Upper lobe of right lung (tissue), 1 donor: ENCODE data around the gene EVL. TPM values are rescaled to one million over a fixed set of nuclear protein-coding genes. Genes with fewer than 3 reads are reported as not detected.
A peak's percentile ranks its signal among the peaks of the same experiment; 100 is the strongest.

Experiments used
- ATAC-seq: fragments of 200-7000 bp; cut with Tn5 transposase; one replicate; pipeline ENCODE4 v1.9.1; 2020; ENCODE audit warnings: mild to moderate bottlenecking, moderate library complexity
- DNase-seq: peaks from one replicate; pipeline ENCODE4 v3.0.0-alpha.2; 2020
- H3K27ac ChIP-seq: fragments of 200-600 bp; one replicate; pipeline ENCODE4 v1.8.0; 2022
- H3K27me3 ChIP-seq: fragments of 200-600 bp; one replicate; pipeline ENCODE4 v1.8.0; 2022; ENCODE audit warnings: mild to moderate bottlenecking
- H3K36me3 ChIP-seq: fragments of 200-600 bp; one replicate; pipeline ENCODE4 v1.8.0; 2022
- H3K4me1 ChIP-seq: fragments of 200-600 bp; one replicate; pipeline ENCODE4 v1.8.0; 2022
- H3K4me3 ChIP-seq: fragments of 200-600 bp; one replicate; pipeline ENCODE4 v1.8.0; 2022; ENCODE audit warnings: mild to moderate bottlenecking
- H3K9me3 ChIP-seq: fragments of 200-600 bp; one replicate; pipeline ENCODE4 v1.8.0; 2022
- intact Hi-C: fragments of 100-400 bp; cut with DNase I; formaldehyde crosslinking; loops from one replicate; pipeline ENCODE4 v1.11.0; 2022
- total RNA-seq: library from RNA; stranded (reverse); fragmentation: NEBNext Ultra II Directional; extraction: Animal tissue kit (Norgen Biotek cat#: 25700); gene quantifications from one replicate; pipeline ENCODE4 v1.2.1, GENCODE V29; 2021
- TF ChIP-seq, protein P1 (sequence below): fragments of 200-600 bp; IDR thresholded peaks from one replicate; pipeline ENCODE4 v1.8.0; 2022; ENCODE audit warnings: antibody characterized with exemption
- donor health status: DM: no; HTN: yes; CAD: no; lungs with severe emphysema.

EVL gene
- total RNA-seq, 1 donor from 2014 or later = 206 TPM

DNA sequence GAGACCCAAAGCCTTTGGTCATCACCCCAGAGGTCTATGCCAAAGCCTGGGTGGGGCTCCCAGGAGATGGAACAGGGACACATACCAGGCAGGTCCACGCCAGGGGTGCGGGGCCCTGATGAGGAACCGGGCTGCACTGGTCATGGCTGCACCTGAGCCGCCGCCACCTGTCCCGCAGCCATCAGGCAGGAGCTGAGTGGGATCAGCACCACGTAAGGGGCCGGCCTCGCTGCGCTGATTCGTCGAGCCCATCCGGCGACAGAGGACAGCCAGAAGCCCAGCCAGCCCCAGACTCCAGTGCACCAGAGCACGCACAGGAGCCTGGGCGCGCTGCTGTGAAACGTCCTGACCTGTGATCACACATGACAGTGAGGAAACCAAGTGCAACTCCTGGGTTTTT, 78.3 kb downstream of the EVL start:
- intact Hi-C loops = no loop called here
- no peak overlapping the region for H3K4me3 ChIP-seq
- H3K36me3 ChIP-seq = peaks cover 18% of the 10 kb centered on the region
- H3K27me3 ChIP-seq = no peaks in the 10 kb centered on the region
- H3K27ac ChIP-seq = peak overlapping the region; percentile 79
- no peak for ATAC-seq
- H3K9me3 ChIP-seq = no peaks in the 10 kb centered on the region
- no peak for DNase-seq
- TF ChIP-seq, protein P1, sequence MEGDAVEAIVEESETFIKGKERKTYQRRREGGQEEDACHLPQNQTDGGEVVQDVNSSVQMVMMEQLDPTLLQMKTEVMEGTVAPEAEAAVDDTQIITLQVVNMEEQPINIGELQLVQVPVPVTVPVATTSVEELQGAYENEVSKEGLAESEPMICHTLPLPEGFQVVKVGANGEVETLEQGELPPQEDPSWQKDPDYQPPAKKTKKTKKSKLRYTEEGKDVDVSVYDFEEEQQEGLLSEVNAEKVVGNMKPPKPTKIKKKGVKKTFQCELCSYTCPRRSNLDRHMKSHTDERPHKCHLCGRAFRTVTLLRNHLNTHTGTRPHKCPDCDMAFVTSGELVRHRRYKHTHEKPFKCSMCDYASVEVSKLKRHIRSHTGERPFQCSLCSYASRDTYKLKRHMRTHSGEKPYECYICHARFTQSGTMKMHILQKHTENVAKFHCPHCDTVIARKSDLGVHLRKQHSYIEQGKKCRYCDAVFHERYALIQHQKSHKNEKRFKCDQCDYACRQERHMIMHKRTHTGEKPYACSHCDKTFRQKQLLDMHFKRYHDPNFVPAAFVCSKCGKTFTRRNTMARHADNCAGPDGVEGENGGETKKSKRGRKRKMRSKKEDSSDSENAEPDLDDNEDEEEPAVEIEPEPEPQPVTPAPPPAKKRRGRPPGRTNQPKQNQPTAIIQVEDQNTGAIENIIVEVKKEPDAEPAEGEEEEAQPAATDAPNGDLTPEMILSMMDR = no peak
- H3K4me1 ChIP-seq = peaks cover 49% of the 10 kb centered on the region

DNA sequence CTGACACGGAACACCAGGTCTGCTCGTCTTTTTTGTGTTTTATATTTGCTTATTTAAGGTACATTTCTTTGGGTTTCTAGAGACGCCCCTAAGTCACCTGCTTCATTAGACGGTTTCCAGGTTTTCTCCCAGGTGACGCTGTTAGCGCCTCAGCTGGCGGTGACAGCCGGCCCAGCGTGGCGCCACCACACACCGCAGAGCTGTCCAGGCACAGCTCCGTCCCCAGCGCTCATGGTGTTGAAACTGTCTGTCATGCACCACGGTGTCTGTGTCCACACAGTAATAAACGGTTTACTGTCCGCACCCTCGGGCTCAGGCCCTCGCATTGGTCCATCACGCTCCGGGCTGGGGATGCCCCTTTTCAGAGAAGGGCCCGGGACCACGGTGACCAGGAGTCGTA, 78.7 kb downstream of the EVL start:
- H3K9me3 ChIP-seq = no peaks in the 10 kb centered on the region
- H3K36me3 ChIP-seq = peaks cover 18% of the 10 kb centered on the region
- peaks cover 49% of the 10 kb centered on the region for H3K4me1 ChIP-seq
- intact Hi-C loops = no loop called here
- no peak overlapping the region for H3K27ac ChIP-seq
- H3K27me3 ChIP-seq = no peaks in the 10 kb centered on the region
- H3K4me3 ChIP-seq = no peak overlapping the region
- DNase-seq (no peak), ATAC-seq (no peak)
- TF ChIP-seq, protein P1 = no peak

DNA sequence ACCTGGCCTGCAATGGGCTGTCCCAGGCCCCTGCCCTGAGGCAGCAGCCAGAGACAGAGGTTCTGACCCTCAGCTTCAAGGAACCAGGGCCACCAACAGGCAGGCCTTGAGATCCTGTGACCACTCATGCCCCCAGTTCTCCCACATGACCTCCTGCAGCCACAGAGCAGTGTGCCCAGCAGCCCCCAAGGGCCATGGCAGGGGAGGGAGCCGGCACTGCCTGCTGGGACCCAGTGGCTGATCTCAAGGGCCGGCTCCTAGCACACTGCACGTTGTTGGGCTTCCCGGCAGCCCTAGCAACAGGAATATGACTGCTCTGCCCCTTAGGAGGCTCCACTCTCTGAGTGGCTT, 79.4 kb downstream of the EVL start:
- no peak overlapping the region for H3K4me3 ChIP-seq
- H3K36me3 ChIP-seq = peaks cover 16% of the 10 kb centered on the region
- TF ChIP-seq, protein P1 = no peak
- ATAC-seq (no peak), DNase-seq (no peak)
- peak overlapping the region; percentile 58 for H3K27ac ChIP-seq
- H3K27me3 ChIP-seq = no peaks in the 10 kb centered on the region
- intact Hi-C loops = no loop called here
- H3K9me3 ChIP-seq = no peaks in the 10 kb centered on the region
- peaks cover 49% of the 10 kb centered on the region for H3K4me1 ChIP-seq

DNA sequence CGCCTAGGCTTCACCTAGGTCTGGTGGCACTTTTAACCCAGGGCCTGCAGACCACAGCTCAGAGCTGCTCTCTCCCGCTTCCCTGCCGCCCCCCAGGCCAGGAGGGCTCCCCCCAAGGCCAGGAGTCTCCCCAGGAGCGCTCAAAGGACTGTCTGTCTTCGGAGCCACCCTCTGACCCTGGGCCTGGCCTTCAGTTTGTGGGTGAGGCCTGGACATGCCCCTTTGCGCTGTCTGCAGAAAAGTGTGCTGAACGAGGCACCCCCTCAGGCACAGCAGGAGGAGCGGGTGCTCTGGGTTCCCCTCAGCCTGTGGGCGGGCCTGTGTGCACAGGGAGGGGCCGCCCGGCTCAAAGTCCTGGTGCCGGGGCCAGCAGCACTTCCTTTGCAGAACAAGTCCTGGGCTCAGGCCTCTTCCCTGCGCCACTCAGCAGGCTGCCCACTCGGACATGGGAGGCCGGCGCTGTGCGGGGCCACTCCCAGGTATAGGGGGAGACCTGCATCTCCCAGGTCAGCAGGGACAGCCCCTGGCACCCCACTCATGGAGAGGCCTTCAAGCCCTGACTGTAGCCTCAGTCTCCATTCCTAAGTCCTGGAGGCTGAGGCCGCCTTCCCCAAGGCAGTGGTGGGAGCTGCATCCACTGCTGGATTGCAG, 79.9 kb downstream of the EVL start:
- DNase-seq (no peak), ATAC-seq (peak; percentile 14)
- Histone ChIP-seq H3K4me3 (no peak overlapping the region), H3K27ac (peak overlapping the region; percentile 58), H3K9me3 (no peaks in the 10 kb centered on the region), H3K27me3 (no peaks in the 10 kb centered on the region), H3K4me1 (peaks cover 49% of the 10 kb centered on the region), H3K36me3 (peaks cover 12% of the 10 kb centered on the region)
- intact Hi-C loops = no loop called here
- TF ChIP-seq, protein P1 = no peak

DNA sequence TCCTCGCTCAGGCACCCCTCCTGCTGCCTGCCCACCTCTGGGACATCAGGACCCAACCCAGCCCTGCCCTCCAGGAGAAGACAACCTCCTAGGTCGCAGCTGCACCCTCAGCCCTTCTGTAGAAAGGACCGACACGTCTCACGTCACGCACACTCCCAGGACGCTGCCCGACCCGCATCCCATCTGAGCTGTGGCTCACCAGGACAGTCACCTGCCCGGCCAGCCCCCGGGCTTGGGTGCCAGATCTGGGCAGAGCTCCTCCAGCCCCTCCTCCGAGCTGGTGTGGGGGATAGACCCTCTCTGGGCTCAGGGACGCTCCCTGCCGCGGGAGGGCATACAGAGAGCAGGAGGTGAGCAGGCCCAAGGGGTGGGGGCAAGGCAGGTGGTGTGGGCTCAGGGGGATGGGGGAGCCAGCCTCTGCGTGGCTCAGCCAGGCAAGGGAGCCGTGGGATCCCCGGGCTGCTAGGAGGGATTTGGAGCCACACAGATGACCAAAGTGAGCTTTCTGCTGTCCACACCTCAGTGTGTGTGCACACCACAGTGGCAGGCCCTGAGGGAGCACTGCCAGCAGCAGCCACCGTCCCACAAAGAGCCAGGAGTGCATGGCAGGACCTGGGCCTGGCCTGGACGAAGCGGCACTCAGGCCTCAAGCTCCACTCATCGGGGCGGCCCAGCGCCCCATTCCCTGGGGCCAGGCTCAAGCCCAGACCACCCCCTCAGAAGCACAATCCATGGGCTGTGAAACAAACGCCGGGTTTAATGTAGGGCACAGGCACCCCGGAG, 80.7 kb downstream of the EVL start:
- Histone ChIP-seq H3K4me3 (no peak overlapping the region), H3K4me1 (peaks cover 44% of the 10 kb centered on the region), H3K9me3 (no peaks in the 10 kb centered on the region), H3K27me3 (no peaks in the 10 kb centered on the region), H3K36me3 (peaks cover 12% of the 10 kb centered on the region), H3K27ac (no peak overlapping the region)
- intact Hi-C loops = no loop called here
- DNase-seq (no peak), ATAC-seq (no peak)
- TF ChIP-seq, protein P1 = no peak
